Measurements from ENCODE around the gene THSD4.

- no peak for TF ChIP-seq CTCF (IDR thresholded peaks at IDR 0.05)
- TF ChIP-seq POLR2AphosphoS5 (IDR thresholded peaks at IDR 0.05; ENCODE audit: insufficient read depth in 1 of 2, low read depth in 1 of 2): no peak
Observed at GRCh38 chr15:71599418-71600151, 484.3 kb downstream of the THSD4 start.
